ENCODE measurements around the gene CTU2. TPM values are rescaled to one million over a fixed set of nuclear protein-coding genes. Genes with fewer than 3 reads are reported as not detected.

CTU2 gene
- total RNA-seq, 4 donors from 2014 or later: 7.7 to 21.2 (median 13.6) TPM

- Histone ChIP-seq H3K4me3 (replicated peaks in 1 of 3) (no peak overlapping the region), H3K36me3 (peaks cover 66 to 80% of the 10 kb centered on the region in 2 donors), H3K4me1 (peaks cover 0 to 6% of the 10 kb centered on the region in 2 donors), H3K27ac (no peak overlapping the region), H3K27me3 (no peaks in the 10 kb centered on the region), H3K9me3 (no peaks in the 10 kb centered on the region)
- intact Hi-C loops (cut with DNase I): no loop called here
- no peak for TF ChIP-seq POLR2A (IDR thresholded peaks at IDR 0.05)
- no peak for TF ChIP-seq CTCF (IDR thresholded peaks at IDR 0.05)
- WGBS, 2 donors: 93 to 97% methylated on average over 10 to 35 of the region's 61 CpGs
- no peak for DNase-seq
These were observed 15.8 kb downstream of the CTU2 start for GRCh38 chr16:88721815-88722755.

GRCh38 chr16:88722784-88723506, 16.6 kb downstream of the CTU2 start:
- intact Hi-C loops (cut with DNase I): no loop called here
- WGBS, 2 donors: 88 to 93% methylated on average over 3 to 6 of the region's 39 CpGs
- Histone ChIP-seq H3K4me1 (peaks cover 0 to 10% of the 10 kb centered on the region in 2 donors), H3K36me3 (peaks cover 61 to 82% of the 10 kb centered on the region in 2 donors), H3K9me3 (no peaks in the 10 kb centered on the region), H3K27ac (no peak overlapping the region), H3K4me3 (replicated peaks in 1 of 3) (no peak overlapping the region), H3K27me3 (no peaks in the 10 kb centered on the region)
- TF ChIP-seq POLR2A (IDR thresholded peaks at IDR 0.05): no peak
- DNase-seq: no peak

- TF ChIP-seq POLR2A (IDR thresholded peaks at IDR 0.05): no peak
- intact Hi-C loops (cut with DNase I): no loop called here
- peaks cover 61 to 76% of the 10 kb centered on the region in 2 donors for H3K36me3 ChIP-seq
These were observed 17.2 kb downstream of the CTU2 start for GRCh38 chr16:88723507-88723887.

GRCh38 chr16:88723911-88724310, 17.6 kb downstream of the CTU2 start:
- no peak overlapping the region for H3K27ac ChIP-seq
- intact Hi-C loops (cut with DNase I): no loop called here
- DNase-seq: no peak
- 94 to 96% methylated on average over 14 to 16 of the region's 17 CpGs for WGBS, 2 donors
- H3K36me3 ChIP-seq: peaks cover 61 to 74% of the 10 kb centered on the region in 2 donors
- no peaks in the 10 kb centered on the region for H3K9me3 ChIP-seq
- H3K27me3 ChIP-seq: no peaks in the 10 kb centered on the region
- H3K4me3 ChIP-seq (replicated peaks in 1 of 3): no peak overlapping the region
- no peak for TF ChIP-seq CTCF (IDR thresholded peaks at IDR 0.05)
- TF ChIP-seq POLR2A (IDR thresholded peaks at IDR 0.05): no peak
- H3K4me1 ChIP-seq: peaks cover 0 to 6% of the 10 kb centered on the region in 2 donors

More at GRCh38 chr16:88723507-88723887, 17.2 kb downstream of the CTU2 start:
- no peak for DNase-seq
- Histone ChIP-seq H3K9me3 (no peaks in the 10 kb centered on the region), H3K27me3 (no peaks in the 10 kb centered on the region), H3K27ac (no peak overlapping the region), H3K4me1 (peaks cover 0 to 10% of the 10 kb centered on the region in 2 donors), H3K4me3 (replicated peaks in 1 of 3) (no peak overlapping the region)
- 64 to 87% methylated on average over 4 to 5 of the region's 8 CpGs for WGBS, 2 donors

- Histone ChIP-seq H3K27ac (no peak overlapping the region), H3K9me3 (no peaks in the 10 kb centered on the region), H3K36me3 (peaks cover 55 to 64% of the 10 kb centered on the region in 2 donors), H3K4me3 (replicated peaks in 1 of 3) (no peak overlapping the region), H3K4me1 (peaks cover 0 to 6% of the 10 kb centered on the region in 2 donors), H3K27me3 (no peaks in the 10 kb centered on the region)
- no peak for DNase-seq
- TF ChIP-seq CTCF (IDR thresholded peaks at IDR 0.05) (no peak), POLR2A (IDR thresholded peaks at IDR 0.05) (no peak)
- intact Hi-C loops (cut with DNase I): no loop called here
- WGBS, 2 donors: 87 to 90% methylated on average over 22 to 24 of the region's 31 CpGs
These were observed 18.7 kb downstream of the CTU2 start for GRCh38 chr16:88724855-88725555.

Measured in thyroid gland (tissue), 4 donors.